Immature natural killer cell (primary cell): Measurements from ENCODE around the gene GMFB. TPM values are rescaled to one million over a fixed set of nuclear protein-coding genes. Genes with fewer than 3 reads are reported as not detected.

ENCODE experiments used
- DNase-seq, 3 donors: peaks; one replicate each; pipeline ENCODE4 v3.0.0; 2022; ENCODE audit warnings: mixed read lengths in 1 of 3
- H3K27ac Mint-ChIP-seq, 6 donors: one replicate each; pipeline ENCODE4 v1.8.0; 2020; ENCODE audit warnings: mixed read lengths in 6 of 6, mild to moderate bottlenecking in 5 of 6, inconsistent platforms in 4 of 6, moderate library complexity in 3 of 6
- H3K27me3 Mint-ChIP-seq, 3 donors: one replicate each; pipeline ENCODE4 v1.8.0; 2020 to 2021; ENCODE audit warnings: low read depth in 3 of 3, mild to moderate bottlenecking in 3 of 3, mixed read lengths in 3 of 3, moderate library complexity in 3 of 3, inconsistent platforms in 1 of 3
- H3K36me3 Mint-ChIP-seq, 3 donors: one replicate each; pipeline ENCODE4 v1.8.0; 2020; ENCODE audit warnings: mixed read lengths in 3 of 3, inconsistent platforms in 2 of 3, mild to moderate bottlenecking in 2 of 3
- H3K4me1 Mint-ChIP-seq, 2 donors: one replicate each; pipeline ENCODE4 v1.8.0; 2020; ENCODE audit warnings: inconsistent platforms in 2 of 2, mild to moderate bottlenecking in 2 of 2, mixed read lengths in 2 of 2, moderate library complexity in 1 of 2
- H3K4me3 Mint-ChIP-seq, 5 donors: one replicate each; pipeline ENCODE4 v1.8.0; 2020; ENCODE audit warnings: mild to moderate bottlenecking in 5 of 5, mixed read lengths in 5 of 5, inconsistent platforms in 3 of 5, moderate library complexity in 3 of 5
- H3K9me3 Mint-ChIP-seq, 6 donors: one replicate each; pipeline ENCODE4 v1.8.0; 2020; ENCODE audit warnings: mild to moderate bottlenecking in 6 of 6, mixed read lengths in 6 of 6, inconsistent platforms in 4 of 6, moderate library complexity in 3 of 6
- polyA plus RNA-seq, 3 donors: library from polyadenylated mRNA; unstranded; fragments of 300-500 nt; fragmentation: Illumina TruSeq; gene quantifications; one replicate each; pipeline ENCODE4 v1.2.3, GENCODE V29; 2021

Gene GMFB
- polyA plus RNA-seq, 3 donors from 2014 or later, result 17.9 to 29.1 (median 28.0) TPM

GRCh38 chr14:54487771-54488170 lies 1.0 kb downstream of the GMFB start:
- Mint-ChIP-seq H3K4me3 (peak overlapping the region; percentile 82 to 92 (median 90)), H3K27me3 (peaks cover 10 to 28% (median 22%) of the 10 kb centered on the region in 3 donors), H3K36me3 (peaks cover 0 to 4% (median 3%) of the 10 kb centered on the region in 3 donors), H3K4me1 (peaks cover 65% of the 10 kb centered on the region in 2 donors), H3K9me3 (no peaks in the 10 kb centered on the region), H3K27ac (peak overlapping the region; percentile 84 to 96 (median 90))
- DNase-seq, result no peak

GRCh38 chr14:54486685-54487084 lies 2.1 kb downstream of the GMFB start:
- peaks cover 0 to 5% (median 4%) of the 10 kb centered on the region in 3 donors for H3K36me3 Mint-ChIP-seq
- H3K27me3 Mint-ChIP-seq, result peaks cover 10 to 28% (median 22%) of the 10 kb centered on the region in 3 donors
- peak overlapping the region; percentile 15 to 87 (median 69) for H3K27ac Mint-ChIP-seq
- peak overlapping the region; percentile 64 to 90 (median 76) for H3K4me3 Mint-ChIP-seq
- H3K4me1 Mint-ChIP-seq, result peaks cover 67 to 73% of the 10 kb centered on the region in 2 donors
- no peaks in the 10 kb centered on the region for H3K9me3 Mint-ChIP-seq
- DNase-seq, result no peak

GRCh38 chr14:54483846-54484245 lies 4.9 kb downstream of the GMFB start:
- Mint-ChIP-seq H3K9me3 (no peaks in the 10 kb centered on the region), H3K4me1 (peaks cover 53 to 65% of the 10 kb centered on the region in 2 donors), H3K27me3 (peaks cover under 1 to 11% (median 10%) of the 10 kb centered on the region in 3 donors), H3K27ac (peak overlapping the region in 5 of 6 donors; percentile 1 to 37 (median 8)), H3K4me3 (no peak overlapping the region), H3K36me3 (peaks cover 0 to 6% (median 4%) of the 10 kb centered on the region in 3 donors)
- DNase-seq, result no peak

GRCh38 chr14:54483073-54483745 lies 5.6 kb downstream of the GMFB start:
- Mint-ChIP-seq H3K27ac (peak overlapping the region in 2 of 6 donors; percentile 4 to 9), H3K4me3 (no peak overlapping the region), H3K9me3 (no peaks in the 10 kb centered on the region), H3K4me1 (peaks cover 51 to 63% of the 10 kb centered on the region in 2 donors), H3K27me3 (peaks cover 0 to 9% (median 7%) of the 10 kb centered on the region in 3 donors), H3K36me3 (peaks cover 0 to 9% (median 9%) of the 10 kb centered on the region in 3 donors)
- DNase-seq, result no peak

- no peak overlapping the region for H3K27ac Mint-ChIP-seq
- no peaks in the 10 kb centered on the region for H3K9me3 Mint-ChIP-seq
- H3K4me1 Mint-ChIP-seq, result peaks cover 36 to 50% of the 10 kb centered on the region in 2 donors
- no peak overlapping the region for H3K4me3 Mint-ChIP-seq
- DNase-seq, result no peak
- H3K27me3 Mint-ChIP-seq, result peaks cover 0 to under 1% (median 0%) of the 10 kb centered on the region in 3 donors
- peaks cover 0 to 16% (median 14%) of the 10 kb centered on the region in 3 donors for H3K36me3 Mint-ChIP-seq
These were observed 7.1 kb downstream of the GMFB start for GRCh38 chr14:54481695-54482094.

GRCh38 chr14:54480830-54481562 lies 7.8 kb downstream of the GMFB start:
- H3K9me3 Mint-ChIP-seq, result no peaks in the 10 kb centered on the region
- DNase-seq, result no peak
- no peaks in the 10 kb centered on the region for H3K27me3 Mint-ChIP-seq
- no peak overlapping the region for H3K4me3 Mint-ChIP-seq
- H3K4me1 Mint-ChIP-seq, result peaks cover 29 to 43% of the 10 kb centered on the region in 2 donors
- no peak overlapping the region for H3K27ac Mint-ChIP-seq
- peaks cover 0 to 21% (median 14%) of the 10 kb centered on the region in 3 donors for H3K36me3 Mint-ChIP-seq

- no peaks in the 10 kb centered on the region for H3K9me3 Mint-ChIP-seq
- no peaks in the 10 kb centered on the region for H3K27me3 Mint-ChIP-seq
- peak overlapping the region in 1 of 6 donors; percentile 41 for H3K27ac Mint-ChIP-seq
- H3K36me3 Mint-ChIP-seq, result peaks cover 0 to 22% (median 17%) of the 10 kb centered on the region in 3 donors
- H3K4me1 Mint-ChIP-seq, result peaks cover 9 to 21% of the 10 kb centered on the region in 2 donors
- no peak overlapping the region for H3K4me3 Mint-ChIP-seq
- DNase-seq, result no peak
These were observed 10.1 kb downstream of the GMFB start for GRCh38 chr14:54478636-54479215.

GRCh38 chr14:54475911-54476310 lies 12.9 kb downstream of the GMFB start:
- H3K27ac Mint-ChIP-seq, result no peak overlapping the region
- no peak for DNase-seq
- peaks cover 0 to 20% (median 13%) of the 10 kb centered on the region in 3 donors for H3K36me3 Mint-ChIP-seq

GRCh38 chr14:54475187-54475899 lies 13.4 kb downstream of the GMFB start:
- no peaks in the 10 kb centered on the region for H3K9me3 Mint-ChIP-seq
- H3K27ac Mint-ChIP-seq, result no peak overlapping the region
- peaks cover 0 to 3% (median 0%) of the 10 kb centered on the region in 3 donors for H3K27me3 Mint-ChIP-seq
- no peak for DNase-seq
- H3K36me3 Mint-ChIP-seq, result peaks cover 3 to 24% (median 13%) of the 10 kb centered on the region in 3 donors
- H3K4me1 Mint-ChIP-seq, result no peaks in the 10 kb centered on the region
- H3K4me3 Mint-ChIP-seq, result no peak overlapping the region

More at GRCh38 chr14:54475911-54476310, 12.9 kb downstream of the GMFB start:
- peaks cover 0 to 3% (median 0%) of the 10 kb centered on the region in 3 donors for H3K27me3 Mint-ChIP-seq
- no peaks in the 10 kb centered on the region for H3K9me3 Mint-ChIP-seq
- no peaks in the 10 kb centered on the region for H3K4me1 Mint-ChIP-seq
- no peak overlapping the region for H3K4me3 Mint-ChIP-seq

GRCh38 chr14:54474232-54474793 lies 14.5 kb downstream of the GMFB start:
- DNase-seq, result no peak
- H3K36me3 Mint-ChIP-seq, result peaks cover 4 to 26% (median 13%) of the 10 kb centered on the region in 3 donors
- H3K27ac Mint-ChIP-seq, result no peak overlapping the region
- H3K9me3 Mint-ChIP-seq, result no peaks in the 10 kb centered on the region
- no peak overlapping the region for H3K4me3 Mint-ChIP-seq
- no peaks in the 10 kb centered on the region for H3K4me1 Mint-ChIP-seq
- H3K27me3 Mint-ChIP-seq, result peaks cover 0 to 3% (median 0%) of the 10 kb centered on the region in 3 donors

GRCh38 chr14:54472315-54472714 lies 16.5 kb downstream of the GMFB start:
- DNase-seq, result no peak
- Mint-ChIP-seq H3K36me3 (peaks cover 11 to 25% (median 16%) of the 10 kb centered on the region in 3 donors), H3K27ac (peak overlapping the region in 2 of 6 donors; percentile 18 to 62), H3K9me3 (peaks cover 0 to 4% (median 4%) of the 10 kb centered on the region in 6 donors), H3K4me1 (no peaks in the 10 kb centered on the region), H3K27me3 (peaks cover 0 to 3% (median 0%) of the 10 kb centered on the region in 3 donors), H3K4me3 (no peak overlapping the region)

GRCh38 chr14:54471641-54472040 lies 17.1 kb downstream of the GMFB start:
- Mint-ChIP-seq H3K27ac (peak overlapping the region in 1 of 6 donors; percentile 46), H3K4me3 (no peak overlapping the region), H3K36me3 (peaks cover 16 to 23% (median 18%) of the 10 kb centered on the region in 3 donors), H3K4me1 (no peaks in the 10 kb centered on the region), H3K27me3 (peaks cover 0 to 4% (median 3%) of the 10 kb centered on the region in 3 donors), H3K9me3 (peaks cover 0 to 10% (median 5%) of the 10 kb centered on the region in 6 donors)
- DNase-seq, result no peak

GRCh38 chr14:54470701-54471100 lies 18.1 kb downstream of the GMFB start:
- H3K27ac Mint-ChIP-seq, result no peak overlapping the region
- DNase-seq, result no peak
- peaks cover 3 to 4% (median 3%) of the 10 kb centered on the region in 3 donors for H3K27me3 Mint-ChIP-seq
- peaks cover 16 to 18% (median 18%) of the 10 kb centered on the region in 3 donors for H3K36me3 Mint-ChIP-seq
- H3K4me3 Mint-ChIP-seq, result no peak overlapping the region
- H3K4me1 Mint-ChIP-seq, result no peaks in the 10 kb centered on the region
- peaks cover 0 to 10% (median 5%) of the 10 kb centered on the region in 6 donors for H3K9me3 Mint-ChIP-seq
